ENCODE results near the gene ALG2. TPM values are rescaled to one million over a fixed set of nuclear protein-coding genes. Genes with fewer than 3 reads are reported as not detected.

ALG2 gene
- total and polyA plus RNA-seq, 2 of the 13 experiments (the other 11 are each of a cell fraction or from before 2014, with no cell fraction given) = 46.2 to 49.0 TPM

- TF ChIP-seq SKIL (CRISPR knock-in tag; IDR thresholded peaks at IDR 0.05; ENCODE audit: borderline replicate concordance) (peak; percentile 32; the same call in 1 of the 2 replicates), KMT2B (CRISPR knock-in tag; IDR thresholded peaks at IDR 0.05) (no peak), ZGPAT (CRISPR knock-in tag; IDR thresholded peaks at IDR 0.05) (0 out of 2 replicates have a peak, but pooled peaks have one; percentile 51), PATZ1 (CRISPR knock-in tag; IDR thresholded peaks at IDR 0.05) (peak; percentile 29; the same call in 1 of the 2 replicates), BRCA1 (CRISPR knock-in tag; IDR thresholded peaks at IDR 0.05) (no peak; the same call in 1 of the 2 replicates), ZNF280B (CRISPR knock-in tag; IDR thresholded peaks at IDR 0.05; ENCODE audit: borderline replicate concordance) (no peak), ZNF563 (CRISPR knock-in tag; IDR thresholded peaks at IDR 0.05) (0 out of 2 replicates have a peak, but pooled peaks have one; percentile 46), STAG1 (CRISPR knock-in tag; IDR thresholded peaks at IDR 0.05) (peak; percentile 90), RXRB (CRISPR knock-in tag; IDR thresholded peaks at IDR 0.05; ENCODE audit: borderline replicate concordance) (peak; percentile 84), EP300 (IDR thresholded peaks at IDR 0.05; ENCODE audit: low read depth in 2 of 2, low read length in 2 of 2) (peak in 1 of 2 experiments; percentile 28; a peak in 1 of 4 replicates), EP300 (CRISPR knock-in tag; IDR thresholded peaks at IDR 0.05; ENCODE audit: borderline replicate concordance) (no peak), GATAD2A (CRISPR knock-in tag; IDR thresholded peaks at IDR 0.05) (peak; percentile 86), YY1 (IDR thresholded peaks at IDR 0.05; ENCODE audit: insufficient read depth, insufficient replicate concordance, low read depth, low read length) (peak; percentile 31), ZMYM2 (CRISPR knock-in tag; IDR thresholded peaks at IDR 0.05) (peak; percentile 58; the same call in 1 of the 2 replicates)
- TF ChIP-seq, protein P1, sequence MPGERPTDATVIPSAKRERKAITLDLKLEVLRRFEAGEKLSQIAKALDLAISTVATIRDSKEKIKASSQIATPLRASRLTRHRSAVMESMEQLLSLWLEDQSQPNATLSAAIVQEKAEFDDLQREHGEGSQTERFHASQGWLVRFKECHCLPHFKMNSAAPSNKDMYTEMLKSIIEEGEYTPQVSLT (CRISPR knock-in tag; IDR thresholded peaks at IDR 0.05; ENCODE audit: borderline replicate concordance, low read depth) = no peak
- TF ChIP-seq, protein P2, sequence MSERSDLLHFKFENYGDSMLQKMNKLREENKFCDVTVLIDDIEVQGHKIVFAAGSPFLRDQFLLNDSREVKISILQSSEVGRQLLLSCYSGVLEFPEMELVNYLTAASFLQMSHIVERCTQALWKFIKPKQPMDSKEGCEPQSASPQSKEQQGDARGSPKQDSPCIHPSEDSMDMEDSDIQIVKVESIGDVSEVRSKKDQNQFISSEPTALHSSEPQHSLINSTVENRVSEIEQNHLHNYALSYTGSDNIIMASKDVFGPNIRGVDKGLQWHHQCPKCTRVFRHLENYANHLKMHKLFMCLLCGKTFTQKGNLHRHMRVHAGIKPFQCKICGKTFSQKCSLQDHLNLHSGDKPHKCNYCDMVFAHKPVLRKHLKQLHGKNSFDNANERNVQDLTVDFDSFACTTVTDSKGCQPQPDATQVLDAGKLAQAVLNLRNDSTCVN (CRISPR knock-in tag; IDR thresholded peaks at IDR 0.05; ENCODE audit: borderline replicate concordance) = peak; percentile 82; the same call in 1 of the 2 replicates
- TF ChIP-seq, protein P3, sequence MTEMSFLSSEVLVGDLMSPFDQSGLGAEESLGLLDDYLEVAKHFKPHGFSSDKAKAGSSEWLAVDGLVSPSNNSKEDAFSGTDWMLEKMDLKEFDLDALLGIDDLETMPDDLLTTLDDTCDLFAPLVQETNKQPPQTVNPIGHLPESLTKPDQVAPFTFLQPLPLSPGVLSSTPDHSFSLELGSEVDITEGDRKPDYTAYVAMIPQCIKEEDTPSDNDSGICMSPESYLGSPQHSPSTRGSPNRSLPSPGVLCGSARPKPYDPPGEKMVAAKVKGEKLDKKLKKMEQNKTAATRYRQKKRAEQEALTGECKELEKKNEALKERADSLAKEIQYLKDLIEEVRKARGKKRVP (CRISPR knock-in tag; IDR thresholded peaks at IDR 0.05) = no peak
Measured at GRCh38 chr9:99266255-99267023, 44.7 kb upstream of the ALG2 start (continued).

Data from HepG2 (cell line).